Vagina (tissue), 2 donors: ENCODE results near the gene SLC2A11. TPM values are rescaled to one million over a fixed set of nuclear protein-coding genes. Genes with fewer than 3 reads are reported as not detected.

Experiments used
- DNase-seq, 2 donors: peaks; one replicate each; pipeline ENCODE4 v3.0.0-alpha.2; 2017; ENCODE audit errors: extremely low spot score in 2 of 2
- H3K27ac ChIP-seq: fragments of 200-600 bp; sonication (generic); one replicate; pipeline ENCODE4 v1.5.1; 2019
- H3K27me3 ChIP-seq: fragments of 200-600 bp; sonication (generic); one replicate; pipeline ENCODE4 v1.5.1; 2019
- H3K36me3 ChIP-seq, 2 donors: fragments of 200-600 bp; sonication (generic); one replicate each; pipeline ENCODE4 v1.5.1; 2017 to 2019
- H3K4me1 ChIP-seq: fragments of 200-600 bp; sonication (generic); one replicate; pipeline ENCODE4 v1.5.1; 2019
- H3K4me3 ChIP-seq, 2 donors: fragments of 200-600 bp; sonication (generic); 1 replicate in 1 of 2; 2 replicates in 1 of 2; pipeline ENCODE4 v1.5.1; 2016 to 2019
- H3K9me3 ChIP-seq: fragments of 200-600 bp; sonication (generic); one replicate; pipeline ENCODE4 v1.5.1; 2019
- POLR2A ChIP-seq, 2 donors: fragments of 450-650 bp; IDR thresholded peaks; one replicate each; pipeline ENCODE4 v1.6.1; 2017; ENCODE audit warnings: antibody characterized with exemption in 2 of 2, mild to moderate bottlenecking in 2 of 2, moderate library complexity in 2 of 2
- POLR2AphosphoS5 ChIP-seq, 2 donors: sonication (generic); formaldehyde crosslinking; IDR thresholded peaks; one replicate each; pipeline ENCODE4 v1.9.0; 2017; ENCODE audit warnings: antibody characterized with exemption in 2 of 2, mild to moderate bottlenecking in 2 of 2, low read depth in 1 of 2; ENCODE audit not compliant: insufficient read depth in 1 of 2
- intact Hi-C: fragments of 100-400 bp; cut with DNase I; formaldehyde crosslinking; loops from one replicate; pipeline ENCODE4 v1.15.1; 2023
- total RNA-seq: library from RNA; depleted of rRNA; stranded (reverse); fragments of >200 nt; gene quantifications from one replicate; pipeline ENCODE4 v1.2.3, GENCODE V29; 2016
- TF ChIP-seq, protein P1 (sequence below), 3 experiments: fragments of 450-650 bp in 2 of 3; fragments of 200-600 bp in 1 of 3; sonication (generic) in 1 of 3; IDR thresholded peaks; one replicate each; pipeline ENCODE4 v1.5.1; 2017 to 2019; ENCODE audit warnings: antibody characterized with exemption in 3 of 3, mild to moderate bottlenecking in 2 of 3, moderate library complexity in 2 of 3

The SLC2A11 gene
- total RNA-seq, 1 donor from 2014 or later = 4.9 TPM

DNA sequence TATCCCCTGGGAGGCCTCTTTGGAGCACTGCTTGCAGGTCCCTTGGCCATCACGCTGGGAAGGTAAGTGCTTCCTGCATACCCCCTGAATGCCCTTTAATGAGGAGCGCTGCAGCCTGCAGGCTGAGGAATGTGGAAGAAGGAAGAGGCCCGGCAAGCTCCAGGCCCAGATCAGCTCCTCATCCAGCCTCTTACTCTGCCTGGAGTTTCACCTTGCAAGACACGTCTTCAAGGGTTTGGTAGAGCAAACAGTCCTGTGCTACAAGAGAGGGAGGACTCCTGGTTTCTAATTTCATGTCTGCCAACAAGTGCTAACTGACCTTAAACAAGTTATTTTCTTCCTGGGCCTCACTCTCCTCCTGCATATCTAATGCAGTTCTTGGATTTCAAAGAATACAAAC, 10.9 kb downstream of the SLC2A11 start:
- Histone ChIP-seq H3K27ac (no peak overlapping the region), H3K9me3 (no peaks in the 10 kb centered on the region), H3K4me3 (no peak overlapping the region), H3K4me1 (no peaks in the 10 kb centered on the region), H3K36me3 (no peaks in the 10 kb centered on the region), H3K27me3 (no peaks in the 10 kb centered on the region)
- no peak for TF ChIP-seq POLR2AphosphoS5 (IDR thresholded peaks at IDR 0.05; ENCODE audit: insufficient read depth in 1 of 2, low read depth in 1 of 2)
- intact Hi-C loops = no loop called here
- no peak for DNase-seq

DNA sequence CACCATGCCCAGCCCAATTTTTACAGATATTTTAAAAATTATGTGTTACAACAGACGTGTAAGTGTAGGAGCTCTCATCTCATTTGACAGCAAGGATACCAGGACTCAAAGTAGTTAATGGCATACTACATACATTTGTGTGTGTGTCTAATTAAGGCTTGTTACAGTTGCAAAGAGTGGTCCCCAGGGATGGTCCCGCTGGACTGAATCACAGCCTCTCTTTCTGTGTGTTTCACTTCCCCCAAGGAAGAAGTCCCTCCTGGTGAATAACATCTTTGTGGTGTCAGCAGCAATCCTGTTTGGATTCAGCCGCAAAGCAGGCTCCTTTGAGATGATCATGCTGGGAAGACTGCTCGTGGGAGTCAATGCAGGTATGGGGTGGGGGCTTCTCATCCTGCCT, 17.2 kb downstream of the SLC2A11 start:
- DNase-seq = no peak
- intact Hi-C loops = no loop called here
- Histone ChIP-seq H3K4me1 (no peaks in the 10 kb centered on the region), H3K36me3 (no peaks in the 10 kb centered on the region), H3K9me3 (no peaks in the 10 kb centered on the region), H3K4me3 (no peak overlapping the region), H3K27me3 (no peaks in the 10 kb centered on the region), H3K27ac (no peak overlapping the region)
- TF ChIP-seq POLR2AphosphoS5 (IDR thresholded peaks at IDR 0.05; ENCODE audit: insufficient read depth in 1 of 2, low read depth in 1 of 2) = no peak
- TF ChIP-seq, protein P1, sequence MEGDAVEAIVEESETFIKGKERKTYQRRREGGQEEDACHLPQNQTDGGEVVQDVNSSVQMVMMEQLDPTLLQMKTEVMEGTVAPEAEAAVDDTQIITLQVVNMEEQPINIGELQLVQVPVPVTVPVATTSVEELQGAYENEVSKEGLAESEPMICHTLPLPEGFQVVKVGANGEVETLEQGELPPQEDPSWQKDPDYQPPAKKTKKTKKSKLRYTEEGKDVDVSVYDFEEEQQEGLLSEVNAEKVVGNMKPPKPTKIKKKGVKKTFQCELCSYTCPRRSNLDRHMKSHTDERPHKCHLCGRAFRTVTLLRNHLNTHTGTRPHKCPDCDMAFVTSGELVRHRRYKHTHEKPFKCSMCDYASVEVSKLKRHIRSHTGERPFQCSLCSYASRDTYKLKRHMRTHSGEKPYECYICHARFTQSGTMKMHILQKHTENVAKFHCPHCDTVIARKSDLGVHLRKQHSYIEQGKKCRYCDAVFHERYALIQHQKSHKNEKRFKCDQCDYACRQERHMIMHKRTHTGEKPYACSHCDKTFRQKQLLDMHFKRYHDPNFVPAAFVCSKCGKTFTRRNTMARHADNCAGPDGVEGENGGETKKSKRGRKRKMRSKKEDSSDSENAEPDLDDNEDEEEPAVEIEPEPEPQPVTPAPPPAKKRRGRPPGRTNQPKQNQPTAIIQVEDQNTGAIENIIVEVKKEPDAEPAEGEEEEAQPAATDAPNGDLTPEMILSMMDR (IDR thresholded peaks at IDR 0.05) = no peak
- no peak for TF ChIP-seq POLR2A (IDR thresholded peaks at IDR 0.05)

DNA sequence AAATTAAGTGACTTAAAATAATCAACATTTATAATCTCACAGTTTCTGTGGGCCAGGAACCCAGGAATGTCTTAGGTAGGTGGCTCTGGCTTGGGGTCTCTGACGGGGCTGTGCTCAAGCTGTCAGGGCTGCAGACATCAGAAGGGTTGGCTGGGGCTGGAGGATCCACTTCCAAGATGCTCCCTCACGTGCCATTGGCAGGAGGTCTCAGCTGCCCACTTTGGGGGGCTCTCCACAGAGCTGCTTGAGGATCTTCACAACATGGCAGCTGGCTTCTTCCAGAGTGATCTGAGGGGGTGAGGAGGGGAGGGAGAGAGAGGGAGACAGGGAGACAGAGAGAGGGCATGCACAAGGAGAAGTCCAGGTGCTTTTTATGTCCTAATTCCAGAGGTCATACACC, 18.1 kb downstream of the SLC2A11 start:
- Histone ChIP-seq H3K4me3 (no peak overlapping the region), H3K4me1 (no peaks in the 10 kb centered on the region), H3K9me3 (no peaks in the 10 kb centered on the region), H3K36me3 (no peaks in the 10 kb centered on the region), H3K27me3 (no peaks in the 10 kb centered on the region), H3K27ac (no peak overlapping the region)
- TF ChIP-seq POLR2A (IDR thresholded peaks at IDR 0.05) = no peak
- TF ChIP-seq, protein P1 (IDR thresholded peaks at IDR 0.05) = no peak
- intact Hi-C loops = no loop called here
- DNase-seq = no peak

DNA sequence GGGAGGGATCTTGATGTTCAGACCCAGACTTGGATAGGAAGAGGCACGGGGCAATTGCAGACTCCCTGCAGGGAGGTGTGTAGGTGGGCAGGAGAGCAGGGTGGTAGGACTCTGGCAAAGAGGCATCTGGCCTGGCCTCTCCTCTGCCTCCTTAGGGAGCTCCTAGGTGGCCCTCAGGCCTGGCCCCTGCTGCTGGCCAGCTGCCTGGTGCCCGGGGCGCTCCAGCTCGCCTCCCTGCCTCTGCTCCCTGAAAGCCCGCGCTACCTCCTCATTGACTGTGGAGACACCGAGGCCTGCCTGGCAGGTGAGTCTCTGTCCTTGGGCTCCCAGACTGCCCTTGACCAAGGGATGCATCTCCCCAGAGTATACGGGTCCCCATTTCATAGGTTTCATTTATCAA, 19.9 kb downstream of the SLC2A11 start:
- TF ChIP-seq POLR2AphosphoS5 (IDR thresholded peaks at IDR 0.05; ENCODE audit: insufficient read depth in 1 of 2, low read depth in 1 of 2) (no peak), POLR2A (IDR thresholded peaks at IDR 0.05) (no peak)
- TF ChIP-seq, protein P1 (IDR thresholded peaks at IDR 0.05) = no peak
- Histone ChIP-seq H3K9me3 (no peaks in the 10 kb centered on the region), H3K4me1 (no peaks in the 10 kb centered on the region), H3K27ac (no peak overlapping the region), H3K27me3 (no peaks in the 10 kb centered on the region), H3K4me3 (no peak overlapping the region), H3K36me3 (no peaks in the 10 kb centered on the region)
- no peak for DNase-seq
- intact Hi-C loops = no loop called here

DNA sequence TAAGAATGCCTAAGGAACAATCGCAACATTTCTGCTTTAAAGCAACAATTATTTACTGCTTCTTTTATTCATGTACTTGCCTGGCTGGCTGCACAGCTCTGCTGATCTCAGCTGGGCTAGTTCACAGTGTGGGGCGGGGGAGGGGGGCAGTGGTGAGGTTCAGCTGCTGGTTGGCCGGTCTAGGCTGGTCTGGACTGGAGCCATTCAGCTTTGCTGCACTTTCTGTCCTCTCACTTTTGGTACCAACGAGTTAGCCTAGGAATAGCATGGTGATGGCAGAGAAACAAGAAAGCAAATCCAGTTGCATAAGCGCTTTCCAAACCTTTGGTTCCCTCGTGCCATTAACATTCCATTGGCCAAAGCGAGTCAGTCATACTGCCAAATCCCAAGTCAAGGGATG, 20.5 kb downstream of the SLC2A11 start:
- no peak overlapping the region for H3K4me3 ChIP-seq
- TF ChIP-seq, protein P1 (IDR thresholded peaks at IDR 0.05) = no peak
- TF ChIP-seq POLR2A (IDR thresholded peaks at IDR 0.05) (no peak), POLR2AphosphoS5 (IDR thresholded peaks at IDR 0.05; ENCODE audit: insufficient read depth in 1 of 2, low read depth in 1 of 2) (no peak)
- no peak overlapping the region for H3K27ac ChIP-seq
- no peaks in the 10 kb centered on the region for H3K36me3 ChIP-seq
- DNase-seq = no peak
- H3K4me1 ChIP-seq = no peaks in the 10 kb centered on the region
- H3K27me3 ChIP-seq = no peaks in the 10 kb centered on the region
- no peaks in the 10 kb centered on the region for H3K9me3 ChIP-seq
- intact Hi-C loops = no loop called here

DNA sequence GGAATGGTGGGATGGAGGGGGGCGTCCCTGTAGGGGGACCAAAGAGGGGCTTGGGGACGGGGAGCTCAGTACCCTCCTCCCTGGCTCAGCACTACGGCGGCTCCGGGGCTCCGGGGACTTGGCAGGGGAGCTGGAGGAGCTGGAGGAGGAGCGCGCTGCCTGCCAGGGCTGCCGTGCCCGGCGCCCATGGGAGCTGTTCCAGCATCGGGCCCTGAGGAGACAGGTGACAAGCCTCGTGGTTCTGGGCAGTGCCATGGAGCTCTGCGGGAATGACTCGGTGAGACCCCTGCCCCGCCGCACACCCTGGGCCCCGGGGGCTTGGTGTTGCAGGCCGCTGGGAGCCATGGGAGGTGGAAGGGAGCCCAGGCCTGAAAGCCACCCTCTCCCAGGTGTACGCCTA, 24.7 kb downstream of the SLC2A11 start:
- intact Hi-C loops = no loop called here
- no peak overlapping the region for H3K4me3 ChIP-seq
- TF ChIP-seq, protein P1 (IDR thresholded peaks at IDR 0.05) = no peak
- TF ChIP-seq POLR2AphosphoS5 (IDR thresholded peaks at IDR 0.05; ENCODE audit: insufficient read depth in 1 of 2, low read depth in 1 of 2) = no peak
- no peak for TF ChIP-seq POLR2A (IDR thresholded peaks at IDR 0.05)
- H3K9me3 ChIP-seq = no peaks in the 10 kb centered on the region
- no peak for DNase-seq
- H3K27me3 ChIP-seq = no peaks in the 10 kb centered on the region
- H3K4me1 ChIP-seq = no peaks in the 10 kb centered on the region
- no peak overlapping the region for H3K27ac ChIP-seq
- H3K36me3 ChIP-seq = no peaks in the 10 kb centered on the region
